ENCODE data around the gene ZNF334. TPM values are rescaled to one million over a fixed set of nuclear protein-coding genes. Genes with fewer than 3 reads are reported as not detected.

ZNF334 gene
- polyA plus RNA-seq, 1 donor (not counting 4 experiments of a cell fraction or from before 2014, with no cell fraction given), result 1.3 TPM

- no peaks in the 10 kb centered on the region for H3K9me3 ChIP-seq (ENCODE audit: control insufficient read depth, low read depth, low read length)
- TF ChIP-seq, protein P1, sequence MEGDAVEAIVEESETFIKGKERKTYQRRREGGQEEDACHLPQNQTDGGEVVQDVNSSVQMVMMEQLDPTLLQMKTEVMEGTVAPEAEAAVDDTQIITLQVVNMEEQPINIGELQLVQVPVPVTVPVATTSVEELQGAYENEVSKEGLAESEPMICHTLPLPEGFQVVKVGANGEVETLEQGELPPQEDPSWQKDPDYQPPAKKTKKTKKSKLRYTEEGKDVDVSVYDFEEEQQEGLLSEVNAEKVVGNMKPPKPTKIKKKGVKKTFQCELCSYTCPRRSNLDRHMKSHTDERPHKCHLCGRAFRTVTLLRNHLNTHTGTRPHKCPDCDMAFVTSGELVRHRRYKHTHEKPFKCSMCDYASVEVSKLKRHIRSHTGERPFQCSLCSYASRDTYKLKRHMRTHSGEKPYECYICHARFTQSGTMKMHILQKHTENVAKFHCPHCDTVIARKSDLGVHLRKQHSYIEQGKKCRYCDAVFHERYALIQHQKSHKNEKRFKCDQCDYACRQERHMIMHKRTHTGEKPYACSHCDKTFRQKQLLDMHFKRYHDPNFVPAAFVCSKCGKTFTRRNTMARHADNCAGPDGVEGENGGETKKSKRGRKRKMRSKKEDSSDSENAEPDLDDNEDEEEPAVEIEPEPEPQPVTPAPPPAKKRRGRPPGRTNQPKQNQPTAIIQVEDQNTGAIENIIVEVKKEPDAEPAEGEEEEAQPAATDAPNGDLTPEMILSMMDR (optimal IDR thresholded peaks at IDR 0.05 in 1 of 3, IDR thresholded peaks at IDR 0.05 in 1 of 3, conservative IDR thresholded peaks at IDR 0.05 in 1 of 3; ENCODE audit: extremely low read depth in 1 of 3, insufficient read depth in 2 of 3, low read length in 3 of 3), result no peak
- no peak for TF ChIP-seq EZH2 (IDR thresholded peaks at IDR 0.05; ENCODE audit: low read length)
- no peaks in the 10 kb centered on the region for H3K4me1 ChIP-seq (ENCODE audit: control insufficient read depth, extremely low read depth, insufficient read depth, low read length)
- DNase-seq (ENCODE audit: low read depth, low spot score), result no peak
- no peaks in the 10 kb centered on the region for H3K9me1 ChIP-seq (ENCODE audit: control insufficient read depth, extremely low read depth, insufficient read depth, low read length)
- FAIRE-seq, result no peak
- dilution Hi-C loops (cut with MboI; ENCODE audit: extremely low pct_ligation_motif_present, low sequenced_read_pairs), result no loop called here
- H3K27me3 ChIP-seq (ENCODE audit: control insufficient read depth, extremely low read depth, insufficient read depth, low read length), result no peaks in the 10 kb centered on the region
- H3K79me2 ChIP-seq (ENCODE audit: control insufficient read depth, insufficient read depth, low read length), result no peaks in the 10 kb centered on the region
- H2AFZ ChIP-seq (ENCODE audit: control insufficient read depth, low read length), result no peak overlapping the region
- H3K4me3 ChIP-seq (ENCODE audit: control insufficient read depth in 2 of 3, extremely low read depth in 1 of 3, insufficient read depth in 2 of 3, low read depth in 1 of 3, low read length in 3 of 3), result no peak overlapping the region
- no peaks in the 10 kb centered on the region for H3K36me3 ChIP-seq (ENCODE audit: control insufficient read depth in 2 of 2, extremely low read depth in 1 of 2, insufficient read depth in 2 of 2, low read length in 2 of 2)
- H3K9ac ChIP-seq (ENCODE audit: control insufficient read depth, extremely low read depth, insufficient read depth, low read length), result no peak overlapping the region
- no peak overlapping the region for H3K27ac ChIP-seq (ENCODE audit: control insufficient read depth, insufficient read depth, low read length)
- H4K20me1 ChIP-seq (ENCODE audit: control insufficient read depth, extremely low read depth, insufficient read depth, low read length), result no peaks in the 10 kb centered on the region
- H3K4me2 ChIP-seq (ENCODE audit: control insufficient read depth, extremely low read depth, insufficient read depth, low read depth, low read length), result no peak overlapping the region
Measured at GRCh38 chr20:46468508-46468907, 44.9 kb downstream of the ZNF334 start.

DNA sequence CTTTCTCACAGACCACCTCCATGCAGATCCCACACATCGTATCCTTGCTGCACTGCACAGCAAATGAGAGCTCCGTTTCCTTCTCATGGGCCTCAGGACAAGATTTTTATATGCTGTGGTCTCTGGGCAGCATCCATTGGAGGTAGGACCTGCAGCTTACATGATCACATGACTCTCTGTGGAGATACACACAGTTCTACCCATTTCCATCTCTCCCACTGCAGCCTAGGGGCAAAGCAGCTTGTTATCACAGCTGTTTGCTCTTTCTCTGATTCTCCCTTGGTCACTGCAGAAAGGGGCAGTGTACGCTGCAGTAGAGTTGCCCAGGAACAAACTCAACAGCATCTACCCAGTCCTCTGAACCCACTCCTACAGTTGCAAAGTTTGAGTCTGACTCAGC, 48.9 kb downstream of the ZNF334 start:
- dilution Hi-C loops (cut with MboI; ENCODE audit: extremely low pct_ligation_motif_present, low sequenced_read_pairs), result no loop called here

More for the DNA sequence above, 48.9 kb downstream of the ZNF334 start:
- no peak overlapping the region for H2AFZ ChIP-seq (ENCODE audit: control insufficient read depth, low read length)
- no peaks in the 10 kb centered on the region for H3K79me2 ChIP-seq (ENCODE audit: control insufficient read depth, insufficient read depth, low read length)
- no peaks in the 10 kb centered on the region for H3K27me3 ChIP-seq (ENCODE audit: control insufficient read depth, extremely low read depth, insufficient read depth, low read length)
- H3K36me3 ChIP-seq (ENCODE audit: control insufficient read depth in 2 of 2, extremely low read depth in 1 of 2, insufficient read depth in 2 of 2, low read length in 2 of 2), result no peaks in the 10 kb centered on the region
- no peak overlapping the region for H3K9ac ChIP-seq (ENCODE audit: control insufficient read depth, extremely low read depth, insufficient read depth, low read length)
- no peaks in the 10 kb centered on the region for H4K20me1 ChIP-seq (ENCODE audit: control insufficient read depth, extremely low read depth, insufficient read depth, low read length)
- H3K9me1 ChIP-seq (ENCODE audit: control insufficient read depth, extremely low read depth, insufficient read depth, low read length), result no peaks in the 10 kb centered on the region
- no peak for DNase-seq (ENCODE audit: low read depth, low spot score)
- H3K9me3 ChIP-seq (ENCODE audit: control insufficient read depth, low read depth, low read length), result no peaks in the 10 kb centered on the region
- H3K4me3 ChIP-seq (ENCODE audit: control insufficient read depth in 2 of 3, extremely low read depth in 1 of 3, insufficient read depth in 2 of 3, low read depth in 1 of 3, low read length in 3 of 3), result no peak overlapping the region
- no peak for FAIRE-seq
- no peak overlapping the region for H3K4me2 ChIP-seq (ENCODE audit: control insufficient read depth, extremely low read depth, insufficient read depth, low read depth, low read length)
- no peak for TF ChIP-seq EZH2 (IDR thresholded peaks at IDR 0.05; ENCODE audit: low read length)
- TF ChIP-seq, protein P1 (optimal IDR thresholded peaks at IDR 0.05 in 1 of 3, IDR thresholded peaks at IDR 0.05 in 1 of 3, conservative IDR thresholded peaks at IDR 0.05 in 1 of 3; ENCODE audit: extremely low read depth in 1 of 3, insufficient read depth in 2 of 3, low read length in 3 of 3), result no peak
- no peak overlapping the region for H3K27ac ChIP-seq (ENCODE audit: control insufficient read depth, insufficient read depth, low read length)
- no peaks in the 10 kb centered on the region for H3K4me1 ChIP-seq (ENCODE audit: control insufficient read depth, extremely low read depth, insufficient read depth, low read length)
